ENCODE measurements around the gene SLC12A4. TPM values are rescaled to one million over a fixed set of nuclear protein-coding genes. Genes with fewer than 3 reads are reported as not detected.

Gene SLC12A4
- total and polyA plus RNA-seq, 2 of the 13 experiments (the other 11 are each of a cell fraction or from before 2014, with no cell fraction given), result 65.1 to 84.3 TPM

DNA sequence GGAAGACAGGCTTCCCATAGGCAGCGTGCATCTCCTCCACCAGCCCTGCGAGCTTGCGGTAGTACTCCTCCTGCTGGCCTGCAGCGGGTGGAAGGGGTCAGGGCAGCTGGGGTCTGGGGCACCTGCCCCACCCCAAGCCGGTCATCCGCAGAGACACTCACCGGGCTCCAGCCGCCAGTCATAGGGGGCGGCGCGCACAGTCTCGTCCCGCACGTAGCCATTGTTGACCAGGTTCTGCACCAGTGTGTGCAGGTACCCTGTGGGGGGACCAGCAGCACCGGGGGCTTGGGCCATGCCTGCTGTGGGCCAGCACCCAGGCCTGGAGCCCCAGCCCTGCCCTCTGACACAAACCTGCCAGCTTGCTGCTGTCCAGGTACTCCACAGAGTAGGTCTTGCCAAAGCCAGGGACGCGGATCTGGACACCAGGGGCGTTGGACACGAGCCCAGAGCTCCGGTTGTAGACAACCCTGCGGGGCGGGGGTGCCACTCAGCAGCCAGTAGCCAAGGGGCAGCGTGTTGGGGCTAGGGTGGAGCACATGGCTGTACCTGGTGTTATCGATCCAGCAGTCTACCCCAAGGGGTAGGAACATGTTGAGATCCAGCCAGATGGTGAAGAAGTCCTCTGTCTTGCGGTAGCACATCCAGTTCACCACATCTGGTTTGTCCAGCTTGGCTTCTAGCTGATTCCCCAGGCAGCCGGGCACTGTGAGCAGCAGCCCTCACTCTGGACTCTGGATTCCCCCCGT, 25.8 kb downstream of the SLC12A4 start (continued):
- TF ChIP-seq ZNF558 (CRISPR knock-in tag; IDR thresholded peaks at IDR 0.05; ENCODE audit: borderline replicate concordance), result no peak; the same call in 1 of the 2 replicates
- TF ChIP-seq, protein P1, sequence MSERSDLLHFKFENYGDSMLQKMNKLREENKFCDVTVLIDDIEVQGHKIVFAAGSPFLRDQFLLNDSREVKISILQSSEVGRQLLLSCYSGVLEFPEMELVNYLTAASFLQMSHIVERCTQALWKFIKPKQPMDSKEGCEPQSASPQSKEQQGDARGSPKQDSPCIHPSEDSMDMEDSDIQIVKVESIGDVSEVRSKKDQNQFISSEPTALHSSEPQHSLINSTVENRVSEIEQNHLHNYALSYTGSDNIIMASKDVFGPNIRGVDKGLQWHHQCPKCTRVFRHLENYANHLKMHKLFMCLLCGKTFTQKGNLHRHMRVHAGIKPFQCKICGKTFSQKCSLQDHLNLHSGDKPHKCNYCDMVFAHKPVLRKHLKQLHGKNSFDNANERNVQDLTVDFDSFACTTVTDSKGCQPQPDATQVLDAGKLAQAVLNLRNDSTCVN (CRISPR knock-in tag; IDR thresholded peaks at IDR 0.05; ENCODE audit: borderline replicate concordance), result no peak
- no peak for TF ChIP-seq ZNF567 (CRISPR knock-in tag; IDR thresholded peaks at IDR 0.05; ENCODE audit: borderline replicate concordance)
- no peak for TF ChIP-seq TOPORS (CRISPR knock-in tag; IDR thresholded peaks at IDR 0.05)
- TF ChIP-seq NRL (CRISPR knock-in tag; IDR thresholded peaks at IDR 0.05; ENCODE audit: borderline replicate concordance), result no peak
- TF ChIP-seq ZNF737 (CRISPR knock-in tag; IDR thresholded peaks at IDR 0.05; ENCODE audit: borderline replicate concordance), result 0 out of 2 replicates have a peak, but pooled peaks have one; percentile 69
- TF ChIP-seq, protein P2, sequence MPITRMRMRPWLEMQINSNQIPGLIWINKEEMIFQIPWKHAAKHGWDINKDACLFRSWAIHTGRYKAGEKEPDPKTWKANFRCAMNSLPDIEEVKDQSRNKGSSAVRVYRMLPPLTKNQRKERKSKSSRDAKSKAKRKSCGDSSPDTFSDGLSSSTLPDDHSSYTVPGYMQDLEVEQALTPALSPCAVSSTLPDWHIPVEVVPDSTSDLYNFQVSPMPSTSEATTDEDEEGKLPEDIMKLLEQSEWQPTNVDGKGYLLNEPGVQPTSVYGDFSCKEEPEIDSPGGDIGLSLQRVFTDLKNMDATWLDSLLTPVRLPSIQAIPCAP (CRISPR knock-in tag; IDR thresholded peaks at IDR 0.05; ENCODE audit: low read depth), result no peak
- TF ChIP-seq, protein P3, sequence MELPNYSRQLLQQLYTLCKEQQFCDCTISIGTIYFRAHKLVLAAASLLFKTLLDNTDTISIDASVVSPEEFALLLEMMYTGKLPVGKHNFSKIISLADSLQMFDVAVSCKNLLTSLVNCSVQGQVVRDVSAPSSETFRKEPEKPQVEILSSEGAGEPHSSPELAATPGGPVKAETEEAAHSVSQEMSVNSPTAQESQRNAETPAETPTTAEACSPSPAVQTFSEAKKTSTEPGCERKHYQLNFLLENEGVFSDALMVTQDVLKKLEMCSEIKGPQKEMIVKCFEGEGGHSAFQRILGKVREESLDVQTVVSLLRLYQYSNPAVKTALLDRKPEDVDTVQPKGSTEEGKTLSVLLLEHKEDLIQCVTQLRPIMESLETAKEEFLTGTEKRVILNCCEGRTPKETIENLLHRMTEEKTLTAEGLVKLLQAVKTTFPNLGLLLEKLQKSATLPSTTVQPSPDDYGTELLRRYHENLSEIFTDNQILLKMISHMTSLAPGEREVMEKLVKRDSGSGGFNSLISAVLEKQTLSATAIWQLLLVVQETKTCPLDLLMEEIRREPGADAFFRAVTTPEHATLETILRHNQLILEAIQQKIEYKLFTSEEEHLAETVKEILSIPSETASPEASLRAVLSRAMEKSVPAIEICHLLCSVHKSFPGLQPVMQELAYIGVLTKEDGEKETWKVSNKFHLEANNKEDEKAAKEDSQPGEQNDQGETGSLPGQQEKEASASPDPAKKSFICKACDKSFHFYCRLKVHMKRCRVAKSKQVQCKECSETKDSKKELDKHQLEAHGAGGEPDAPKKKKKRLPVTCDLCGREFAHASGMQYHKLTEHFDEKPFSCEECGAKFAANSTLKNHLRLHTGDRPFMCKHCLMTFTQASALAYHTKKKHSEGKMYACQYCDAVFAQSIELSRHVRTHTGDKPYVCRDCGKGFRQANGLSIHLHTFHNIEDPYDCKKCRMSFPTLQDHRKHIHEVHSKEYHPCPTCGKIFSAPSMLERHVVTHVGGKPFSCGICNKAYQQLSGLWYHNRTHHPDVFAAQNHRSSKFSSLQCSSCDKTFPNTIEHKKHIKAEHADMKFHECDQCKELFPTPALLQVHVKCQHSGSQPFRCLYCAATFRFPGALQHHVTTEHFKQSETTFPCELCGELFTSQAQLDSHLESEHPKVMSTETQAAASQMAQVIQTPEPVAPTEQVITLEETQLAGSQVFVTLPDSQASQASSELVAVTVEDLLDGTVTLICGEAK (IDR thresholded peaks at IDR 0.05), result no peak
- TF ChIP-seq, protein P3 (CRISPR knock-in tag; IDR thresholded peaks at IDR 0.05), result 0 out of 2 replicates have a peak, but pooled peaks have one; percentile 63
- TF ChIP-seq ETV6 (CRISPR knock-in tag; conservative IDR thresholded peaks at IDR 0.05), result no peak; the same call in 1 of the 2 replicates
- TF ChIP-seq BRD4 (CRISPR knock-in tag; IDR thresholded peaks at IDR 0.05), result peak; percentile 29; the same call in 1 of the 2 replicates
- no peak for TF ChIP-seq TCF7L2 (IDR thresholded peaks at IDR 0.05; ENCODE audit: low read depth, low read length)
- no peak for TF ChIP-seq MAFK (conservative IDR thresholded peaks at IDR 0.05 in 1 of 2, IDR thresholded peaks at IDR 0.05 in 1 of 2; ENCODE audit: low read length in 2 of 2)
- no peak for TF ChIP-seq ZBTB7A (CRISPR knock-in tag; IDR thresholded peaks at IDR 0.05)
- no peak for TF ChIP-seq ZNF101 (CRISPR knock-in tag; IDR thresholded peaks at IDR 0.05; ENCODE audit: borderline replicate concordance, low read depth)
- TF ChIP-seq ZNF282 (IDR thresholded peaks at IDR 0.05; ENCODE audit: partially characterized antibody), result no peak
- TF ChIP-seq ZNF354B (CRISPR knock-in tag; IDR thresholded peaks at IDR 0.05), result no peak
- TF ChIP-seq ZNF263 (CRISPR knock-in tag; IDR thresholded peaks at IDR 0.05), result no peak
- TF ChIP-seq KAT2B (IDR thresholded peaks at IDR 0.05; ENCODE audit: borderline replicate concordance, low read depth, low read length), result no peak
